Activated CD4-positive, alpha-beta memory T cell treated with anti-CD3 and anti-CD28 coated beads for 36 hours (primary cell): ENCODE data around the gene RFX4. TPM values are rescaled to one million over a fixed set of nuclear protein-coding genes. Genes with fewer than 3 reads are reported as not detected.

Experiments used
- CTCF ChIA-PET: fragments of 350-600 bp; sonication (Branson Sonifier 250); formaldehyde crosslinking; loops from one replicate; lab custom pipeline; 2021; ENCODE audit warnings: antibody characterized with exemption, inconsistent platforms; lab: Charles Lee
- POLR2A ChIA-PET: fragments of 350-600 bp; sonication (Branson Sonifier 250); formaldehyde crosslinking; loops from one replicate; lab custom pipeline; 2021; ENCODE audit warnings: antibody characterized with exemption; lab: Charles Lee
- DNase-seq: peaks from one replicate; pipeline ENCODE4 v3.0.0-alpha.2; 2020
- H3K27ac Mint-ChIP-seq: one replicate; pipeline ENCODE4 v1.8.0; 2021; ENCODE audit warnings: mixed read lengths
- H3K27me3 Mint-ChIP-seq: one replicate; pipeline ENCODE4 v1.8.0; 2021; ENCODE audit warnings: mixed read lengths
- H3K36me3 Mint-ChIP-seq: one replicate; pipeline ENCODE4 v1.8.0; 2021; ENCODE audit warnings: mixed read lengths
- H3K4me1 Mint-ChIP-seq: one replicate; pipeline ENCODE4 v1.8.0; 2021; ENCODE audit warnings: low read depth, mixed read lengths
- H3K4me3 Mint-ChIP-seq: one replicate; pipeline ENCODE4 v1.8.0; 2021; ENCODE audit warnings: mild to moderate bottlenecking, mixed read lengths
- H3K9me3 Mint-ChIP-seq: one replicate; pipeline ENCODE4 v1.8.0; 2021; ENCODE audit warnings: mixed read lengths
- intact Hi-C: fragments of 100-400 bp; cut with micrococcal nuclease; formaldehyde crosslinking; loops from one replicate; pipeline ENCODE4 v1.15.1; 2023
- total RNA-seq, 2 experiments: library from RNA; stranded (reverse); gene quantifications; one replicate each; pipeline ENCODE4 v1.2.3, GENCODE V29; 2021

RFX4 gene
- total RNA-seq, 2 experiments from 2014 or later: not detected

DNA sequence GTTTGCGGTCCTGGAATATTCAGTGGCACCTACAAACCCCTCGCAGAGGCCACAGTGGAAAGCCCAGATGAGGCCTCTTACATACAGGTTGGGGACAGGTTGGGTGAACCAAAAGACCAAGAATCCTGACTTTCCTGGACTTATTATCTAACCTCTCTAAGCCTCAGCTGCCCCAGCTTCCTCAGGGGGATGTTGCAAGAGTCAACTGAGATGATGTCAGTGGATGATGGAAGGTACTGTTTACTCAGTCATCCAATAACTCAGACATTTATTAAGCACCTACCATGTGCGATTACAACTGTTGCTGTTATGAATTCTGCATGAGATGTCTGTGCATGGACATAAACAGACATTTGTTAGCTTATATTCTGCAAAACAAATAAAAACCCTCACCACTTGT lies 72.8 kb downstream of the RFX4 start:
- ChIA-PET POLR2A (no interaction called here), CTCF (no interaction called here)
- no peak overlapping the region for H3K27ac Mint-ChIP-seq
- H3K36me3 Mint-ChIP-seq: no peaks in the 10 kb centered on the region
- intact Hi-C loops: no loop called here
- no peak for DNase-seq
- H3K4me1 Mint-ChIP-seq: no peaks in the 10 kb centered on the region
- no peak overlapping the region for H3K4me3 Mint-ChIP-seq
- peaks cover 5% of the 10 kb centered on the region for H3K27me3 Mint-ChIP-seq
- H3K9me3 Mint-ChIP-seq: peaks cover 2% of the 10 kb centered on the region

- CTCF ChIA-PET: no interaction called here
Observed at GRCh38 chr12:106657488-106657887, 74.7 kb downstream of the RFX4 start.

DNA sequence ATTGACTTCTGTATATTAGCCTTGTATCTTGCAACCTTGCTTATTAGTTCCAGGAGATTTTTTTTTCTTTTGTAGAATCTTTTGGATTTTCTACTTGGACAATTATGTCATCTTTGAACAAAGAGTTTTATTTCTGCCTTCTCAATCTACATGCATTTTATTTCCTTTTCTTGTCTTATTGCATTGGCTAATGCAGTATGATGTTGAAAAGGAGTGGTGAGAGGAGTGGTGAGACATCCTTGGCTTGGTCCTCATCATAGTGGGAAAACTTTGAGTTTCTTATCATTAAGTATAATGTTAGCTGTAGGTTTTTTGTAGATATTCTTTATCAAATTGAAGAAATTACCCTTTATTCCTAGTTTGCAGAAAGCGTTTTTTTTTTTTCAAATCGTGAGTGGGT lies 80.6 kb downstream of the RFX4 start:
- CTCF ChIA-PET: no interaction called here
- H3K36me3 Mint-ChIP-seq: peaks cover 8% of the 10 kb centered on the region
- H3K27me3 Mint-ChIP-seq: peaks cover 8% of the 10 kb centered on the region
- H3K9me3 Mint-ChIP-seq: peaks cover 38% of the 10 kb centered on the region
- H3K27ac Mint-ChIP-seq: no peak overlapping the region
- POLR2A ChIA-PET: no interaction called here
- no peak for DNase-seq
- H3K4me3 Mint-ChIP-seq: no peak overlapping the region
- no peaks in the 10 kb centered on the region for H3K4me1 Mint-ChIP-seq
- intact Hi-C loops: no loop called here

More at GRCh38 chr12:106657488-106657887, 74.7 kb downstream of the RFX4 start:
- intact Hi-C loops: no loop called here
- Mint-ChIP-seq H3K9me3 (peaks cover 18% of the 10 kb centered on the region), H3K4me3 (no peak overlapping the region), H3K4me1 (no peaks in the 10 kb centered on the region), H3K27me3 (peaks cover 5% of the 10 kb centered on the region), H3K27ac (no peak overlapping the region), H3K36me3 (no peaks in the 10 kb centered on the region)
- no peak for DNase-seq
- POLR2A ChIA-PET: no interaction called here

GRCh38 chr12:106669216-106669615 lies 86.4 kb downstream of the RFX4 start:
- peaks cover 8% of the 10 kb centered on the region for H3K9me3 Mint-ChIP-seq
- intact Hi-C loops: no loop called here
- peaks cover 3% of the 10 kb centered on the region for H3K36me3 Mint-ChIP-seq
- peaks cover 27% of the 10 kb centered on the region for H3K27me3 Mint-ChIP-seq
- POLR2A ChIA-PET: no interaction called here
- no peak overlapping the region for H3K4me3 Mint-ChIP-seq
- DNase-seq: no peak
- H3K4me1 Mint-ChIP-seq: no peaks in the 10 kb centered on the region
- H3K27ac Mint-ChIP-seq: no peak overlapping the region
- CTCF ChIA-PET: no interaction called here

DNA sequence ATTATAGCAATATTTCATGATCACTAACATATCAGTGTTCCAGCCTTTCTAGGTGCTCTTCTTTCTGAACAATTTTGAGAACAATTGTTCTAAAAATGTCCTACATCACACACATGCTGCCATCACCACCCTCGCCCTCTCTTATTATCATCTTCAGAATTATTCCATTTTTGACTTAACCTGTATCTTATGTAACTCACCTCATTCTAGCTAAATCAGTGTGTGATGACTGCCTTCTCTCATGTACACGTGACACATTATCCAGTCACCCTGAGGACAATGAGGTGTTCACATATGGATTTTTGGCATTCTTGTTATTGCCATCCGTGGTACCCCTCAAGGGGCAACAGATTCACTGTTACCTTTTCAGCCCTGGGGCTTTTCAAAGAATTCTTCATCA lies 87.3 kb downstream of the RFX4 start:
- DNase-seq: no peak
- Mint-ChIP-seq H3K36me3 (no peaks in the 10 kb centered on the region), H3K27ac (no peak overlapping the region), H3K27me3 (peaks cover 27% of the 10 kb centered on the region), H3K9me3 (no peaks in the 10 kb centered on the region), H3K4me3 (no peak overlapping the region), H3K4me1 (no peaks in the 10 kb centered on the region)
- ChIA-PET CTCF (no interaction called here), POLR2A (no interaction called here)
- intact Hi-C loops: no loop called here

DNA sequence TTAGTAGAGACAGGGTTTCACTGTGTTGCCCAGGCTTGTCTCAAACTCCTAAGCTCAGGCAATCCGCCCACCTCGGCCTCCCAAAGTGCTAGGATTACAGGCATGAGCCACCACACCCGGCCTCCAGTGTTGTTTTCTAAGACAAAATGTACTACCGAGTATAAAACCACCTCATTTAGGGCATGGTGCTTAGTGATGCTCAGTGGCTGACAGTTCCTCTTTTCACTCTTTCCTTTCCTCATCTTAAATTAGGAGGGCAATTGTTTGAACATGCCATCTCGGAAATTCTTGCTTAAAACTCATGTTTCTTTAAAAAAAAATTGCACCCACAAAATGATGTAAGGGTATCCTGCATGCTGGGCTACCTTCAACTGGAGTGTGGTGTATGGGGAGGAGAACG lies 89.0 kb downstream of the RFX4 start:
- no peak for DNase-seq
- POLR2A ChIA-PET: no interaction called here
- Mint-ChIP-seq H3K27ac (no peak overlapping the region), H3K9me3 (no peaks in the 10 kb centered on the region), H3K4me1 (no peaks in the 10 kb centered on the region), H3K27me3 (peaks cover 29% of the 10 kb centered on the region), H3K4me3 (no peak overlapping the region), H3K36me3 (no peaks in the 10 kb centered on the region)
- CTCF ChIA-PET: interaction anchor here (1.0 kb wide), 1 partner anchor 1841 kb away, joined by 4 read pairs; no protein-coding TSS in a partner anchor
- intact Hi-C loops: no loop called here

- Mint-ChIP-seq H3K4me1 (no peaks in the 10 kb centered on the region), H3K4me3 (no peak overlapping the region), H3K27ac (no peak overlapping the region), H3K27me3 (peaks cover 28% of the 10 kb centered on the region), H3K36me3 (no peaks in the 10 kb centered on the region), H3K9me3 (no peaks in the 10 kb centered on the region)
- intact Hi-C loops: no loop called here
- CTCF ChIA-PET: interaction anchor here (1.0 kb wide), 1 partner anchor 1840 kb away, joined by 4 read pairs; no protein-coding TSS in a partner anchor
- POLR2A ChIA-PET: no interaction called here
- DNase-seq: no peak
Observed at GRCh38 chr12:106672314-106673025, 89.7 kb downstream of the RFX4 start.

- Mint-ChIP-seq H3K4me3 (no peak overlapping the region), H3K36me3 (no peaks in the 10 kb centered on the region), H3K9me3 (no peaks in the 10 kb centered on the region), H3K27ac (no peak overlapping the region), H3K27me3 (peaks cover 25% of the 10 kb centered on the region), H3K4me1 (no peaks in the 10 kb centered on the region)
- intact Hi-C loops: no loop called here
- DNase-seq: no peak
- ChIA-PET CTCF (no interaction called here), POLR2A (no interaction called here)
Observed at GRCh38 chr12:106673141-106673540, 90.3 kb downstream of the RFX4 start.

GRCh38 chr12:106675651-106676435 lies 93.0 kb downstream of the RFX4 start:
- no peak overlapping the region for H3K27ac Mint-ChIP-seq

GRCh38 chr12:106679574-106679973 lies 96.8 kb downstream of the RFX4 start:
- Mint-ChIP-seq H3K36me3 (no peaks in the 10 kb centered on the region), H3K27ac (no peak overlapping the region), H3K4me1 (no peaks in the 10 kb centered on the region), H3K4me3 (no peak overlapping the region), H3K9me3 (no peaks in the 10 kb centered on the region), H3K27me3 (peaks cover 2% of the 10 kb centered on the region)
- POLR2A ChIA-PET: no interaction called here
- no peak for DNase-seq
- CTCF ChIA-PET: no interaction called here
- intact Hi-C loops: no loop called here

More at GRCh38 chr12:106675651-106676435, 93.0 kb downstream of the RFX4 start:
- no peaks in the 10 kb centered on the region for H3K9me3 Mint-ChIP-seq
- no peaks in the 10 kb centered on the region for H3K36me3 Mint-ChIP-seq
- H3K4me3 Mint-ChIP-seq: no peak overlapping the region
- ChIA-PET POLR2A (no interaction called here), CTCF (no interaction called here)
- intact Hi-C loops: no loop called here
- DNase-seq: no peak
- H3K4me1 Mint-ChIP-seq: no peaks in the 10 kb centered on the region
- peaks cover 18% of the 10 kb centered on the region for H3K27me3 Mint-ChIP-seq

DNA sequence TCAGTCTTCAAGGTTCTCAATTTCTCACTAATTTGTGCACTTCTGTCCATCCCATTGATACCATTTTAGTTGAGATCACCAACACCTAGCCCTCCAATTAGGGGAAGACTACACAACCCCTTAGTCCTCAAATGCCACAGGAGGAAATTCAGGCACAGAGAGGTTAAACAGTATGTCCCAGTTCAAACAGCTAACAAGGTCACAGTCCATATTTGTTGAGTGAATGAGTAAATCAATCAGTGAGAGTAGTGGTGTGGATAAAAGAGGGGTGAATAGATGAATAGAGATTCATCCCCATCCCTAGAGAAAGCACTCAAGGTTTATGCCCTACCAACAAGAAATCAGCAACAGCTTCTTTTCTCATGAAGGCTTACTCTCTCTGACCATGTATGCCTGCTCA lies 97.5 kb downstream of the RFX4 start:
- CTCF ChIA-PET: no interaction called here
- POLR2A ChIA-PET: no interaction called here
- no peaks in the 10 kb centered on the region for H3K9me3 Mint-ChIP-seq
- H3K36me3 Mint-ChIP-seq: no peaks in the 10 kb centered on the region
- DNase-seq: no peak
- intact Hi-C loops: loop anchor here (5.0 kb wide), 1 partner anchor 237 kb away; no protein-coding TSS in a partner anchor
- H3K4me1 Mint-ChIP-seq: no peaks in the 10 kb centered on the region
- peaks cover 2% of the 10 kb centered on the region for H3K27me3 Mint-ChIP-seq
- H3K27ac Mint-ChIP-seq: no peak overlapping the region
- no peak overlapping the region for H3K4me3 Mint-ChIP-seq

DNA sequence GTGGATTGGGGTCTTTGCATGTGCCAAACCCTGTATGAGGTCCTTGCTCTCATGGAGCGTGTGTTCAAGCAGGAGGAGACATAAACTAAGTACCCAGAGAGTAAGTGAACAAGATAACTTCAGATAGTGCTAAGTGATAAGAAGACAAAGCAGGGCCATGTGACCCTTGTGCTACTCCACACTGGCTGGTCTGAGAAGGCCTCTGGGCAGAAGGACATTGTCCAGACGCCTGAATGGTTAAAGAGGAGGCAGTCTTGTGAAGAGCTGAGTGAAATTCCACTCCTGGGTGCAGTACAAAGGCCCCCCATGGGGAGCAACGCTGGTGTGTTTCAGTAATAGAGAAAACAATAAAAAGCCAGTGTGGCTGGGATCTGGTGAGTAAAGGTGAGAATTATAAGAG lies 98.4 kb downstream of the RFX4 start:
- Mint-ChIP-seq H3K27me3 (no peaks in the 10 kb centered on the region), H3K4me3 (no peak overlapping the region), H3K9me3 (no peaks in the 10 kb centered on the region), H3K27ac (no peak overlapping the region), H3K4me1 (no peaks in the 10 kb centered on the region), H3K36me3 (no peaks in the 10 kb centered on the region)
- DNase-seq: no peak
- intact Hi-C loops: loop anchor here (5.0 kb wide), 1 partner anchor 236 kb away; no protein-coding TSS in a partner anchor
- POLR2A ChIA-PET: no interaction called here
- CTCF ChIA-PET: no interaction called here
